Endodermal cell (in vitro differentiated cells): Measurements from ENCODE around the gene SLC15A5. TPM values are rescaled to one million over a fixed set of nuclear protein-coding genes. Genes with fewer than 3 reads are reported as not detected.

Source experiments
- DNase-seq: peaks from one replicate; pipeline ENCODE4 v3.0.0-alpha.2; 2017
- H3K27ac ChIP-seq: 2 replicates; pipeline ENCODE4 v1.5.1; 2013; ENCODE audit warnings: mild to moderate bottlenecking, low read depth, low read length, moderate library complexity
- H3K27me3 ChIP-seq: 2 replicates; pipeline ENCODE4 v1.6.1; 2013; ENCODE audit warnings: mild to moderate bottlenecking, low read length, moderate library complexity; ENCODE audit not compliant: insufficient read depth, control insufficient read depth, poor library complexity, severe bottlenecking
- H3K36me3 ChIP-seq: 2 replicates; pipeline ENCODE4 v1.7.0; 2013; ENCODE audit warnings: mild to moderate bottlenecking, low read length, moderate library complexity; ENCODE audit not compliant: control insufficient read depth, insufficient read depth
- H3K4me1 ChIP-seq: one replicate; pipeline ENCODE4 v1.7.0; 2013; ENCODE audit warnings: low read length; ENCODE audit not compliant: control insufficient read depth, insufficient read depth
- H3K4me3 ChIP-seq: 2 replicates; pipeline ENCODE4 v1.5.1; 2013; ENCODE audit warnings: mild to moderate bottlenecking, low read length, moderate library complexity
- H3K9ac ChIP-seq: 2 replicates; pipeline ENCODE4 v1.6.1; 2013; ENCODE audit warnings: mild to moderate bottlenecking, low read length, moderate library complexity; ENCODE audit not compliant: poor library complexity, severe bottlenecking; ENCODE audit errors: extremely low read depth
- H3K9me3 ChIP-seq: 2 replicates; pipeline ENCODE4 v1.6.1; 2013; ENCODE audit warnings: mild to moderate bottlenecking, low read length, moderate library complexity; ENCODE audit not compliant: control insufficient read depth
- H3K27ac Mint-ChIP-seq: 2 replicates; pipeline ENCODE4 v1.8.0; 2020; ENCODE audit warnings: mixed read lengths
- H3K27me3 Mint-ChIP-seq: 2 replicates; pipeline ENCODE4 v1.8.0; 2021; ENCODE audit warnings: mild to moderate bottlenecking, mixed read lengths; ENCODE audit not compliant: insufficient read depth
- H3K36me3 Mint-ChIP-seq: 2 replicates; pipeline ENCODE4 v1.8.0; 2020; ENCODE audit warnings: low read depth, mixed read lengths
- H3K4me1 Mint-ChIP-seq: 2 replicates; pipeline ENCODE4 v1.8.0; 2020; ENCODE audit warnings: mixed read lengths
- H3K4me3 Mint-ChIP-seq: 2 replicates; pipeline ENCODE4 v1.8.0; 2020; ENCODE audit warnings: mild to moderate bottlenecking, moderate library complexity, mixed read lengths
- H3K9me3 Mint-ChIP-seq: 2 replicates; pipeline ENCODE4 v1.8.0; 2020; ENCODE audit warnings: mild to moderate bottlenecking, mixed read lengths
- CTCF ChIP-seq: fragments of 200-600 bp; sonication (generic); conservative IDR thresholded peaks from 2 replicates; pipeline ENCODE4 v1.5.0; 2021; ENCODE audit warnings: antibody characterized with exemption, mild to moderate bottlenecking
- WGBS, 2 experiments: methylation state at CpG; one replicate each; pipeline versions ENCODE4 v1.1.5 to v1.1.7; 2013; ENCODE audit warnings: missing lambda C conversion rate in 2 of 2, mixed read lengths in 1 of 2; ENCODE audit not compliant: insufficient coverage in 1 of 2, insufficient read length in 1 of 2; 5-methylcytosine and 5-hydroxymethylcytosine counted together
- total RNA-seq, 2 donors: library from RNA; stranded (reverse); fragmentation: NEBNext Ultra II Directional in 1 of 2; extraction: Animal tissue kit (Norgen Biotek cat#: 25700) in 1 of 2; gene quantifications; 2 replicates in 1 of 2; 3 replicates in 1 of 2; pipeline ENCODE4 v1.2.1, GENCODE V29; 2021

SLC15A5 gene
- total RNA-seq, 2 donors from 2014 or later = not detected

GRCh38 chr12:16220120-16220519 is 57.4 kb downstream of the SLC15A5 start:
- Histone ChIP-seq H3K9me3 (no peaks in the 10 kb centered on the region), H3K27me3 (no peaks in the 10 kb centered on the region), H3K27ac (no peak overlapping the region), H3K4me1 (no peaks in the 10 kb centered on the region), H3K36me3 (no peaks in the 10 kb centered on the region), H3K4me3 (no peak overlapping the region), H3K9ac (no peak overlapping the region)
- Mint-ChIP-seq H3K36me3 (no peaks in the 10 kb centered on the region), H3K4me1 (peaks cover 4% of the 10 kb centered on the region), H3K27me3 (no peaks in the 10 kb centered on the region), H3K4me3 (no peak overlapping the region), H3K27ac (no peak overlapping the region), H3K9me3 (no peaks in the 10 kb centered on the region)
- DNase-seq = no peak
- no peak for TF ChIP-seq CTCF

GRCh38 chr12:16218934-16219751 is 58.3 kb downstream of the SLC15A5 start:
- 87 to 90% methylated on average over 4 to 6 of the region's 6 CpGs for WGBS, 2 experiments
- H3K9me3 Mint-ChIP-seq = no peaks in the 10 kb centered on the region
- H3K4me3 ChIP-seq = no peak overlapping the region
- H3K9me3 ChIP-seq = no peaks in the 10 kb centered on the region
- no peak overlapping the region for H3K4me3 Mint-ChIP-seq
- H3K9ac ChIP-seq = no peak overlapping the region
- peaks cover 4% of the 10 kb centered on the region for H3K4me1 Mint-ChIP-seq
- no peaks in the 10 kb centered on the region for H3K36me3 ChIP-seq
- H3K4me1 ChIP-seq = no peaks in the 10 kb centered on the region
- H3K27ac ChIP-seq = no peak overlapping the region
- TF ChIP-seq CTCF = no peak
- DNase-seq = no peak
- no peak overlapping the region for H3K27ac Mint-ChIP-seq
- H3K36me3 Mint-ChIP-seq = no peaks in the 10 kb centered on the region
- H3K27me3 ChIP-seq = no peaks in the 10 kb centered on the region
- H3K27me3 Mint-ChIP-seq = no peaks in the 10 kb centered on the region

- no peaks in the 10 kb centered on the region for H3K9me3 ChIP-seq
- Mint-ChIP-seq H3K4me3 (no peak overlapping the region), H3K36me3 (no peaks in the 10 kb centered on the region), H3K27ac (no peak overlapping the region), H3K4me1 (peaks cover 4% of the 10 kb centered on the region), H3K9me3 (no peaks in the 10 kb centered on the region), H3K27me3 (no peaks in the 10 kb centered on the region)
- no peaks in the 10 kb centered on the region for H3K27me3 ChIP-seq
- H3K4me1 ChIP-seq = no peaks in the 10 kb centered on the region
- H3K9ac ChIP-seq = no peak overlapping the region
- no peak for TF ChIP-seq CTCF
- H3K27ac ChIP-seq = no peak overlapping the region
- no peak overlapping the region for H3K4me3 ChIP-seq
- no peak for DNase-seq
- H3K36me3 ChIP-seq = no peaks in the 10 kb centered on the region
- 57 to 78% methylated on average over 2 to 6 of the region's 6 CpGs for WGBS, 2 experiments
Observed at GRCh38 chr12:16218234-16218633, 59.3 kb downstream of the SLC15A5 start.
